IMR-90 (cell line): ENCODE measurements around the gene PLA2G4A. TPM values are rescaled to one million over a fixed set of nuclear protein-coding genes. Genes with fewer than 3 reads are reported as not detected.

ENCODE experiments used
- ATAC-seq: fragments of 200-7000 bp; cut with Tn5 transposase; 2 replicates; pipeline ENCODE4 v1.9.1; 2020; ENCODE audit warnings: low read depth, mild to moderate bottlenecking, moderate library complexity
- BruUV-seq: library from RNA; stranded (reverse); fragments of 400-500 nt; replicated peaks from 2 replicates; lab custom pipeline; 2021; lab: Mats Ljungman, UMichigan
- CTCF ChIA-PET: fragments of 300-600 bp; formaldehyde crosslinking; extraction: SDS; loops from one replicate; lab custom pipeline; 2021; ENCODE audit warnings: antibody characterized with exemption; lab: Yijun Ruan, JAX
- POLR2A ChIA-PET: fragments of 300-600 bp; sonication (Branson Sonifier 250); formaldehyde crosslinking; loops from one replicate; lab custom pipeline; 2022; ENCODE audit warnings: antibody characterized with exemption; ENCODE audit not compliant: unreplicated experiment; lab: Charles Lee
- DNase-seq: peaks from one replicate; pipeline ENCODE4 v3.0.0; 2013
- H2AFZ ChIP-seq: replicated peaks from 2 replicates; pipeline ENCODE3; 2013; ENCODE audit warnings: low read length, mild to moderate bottlenecking; ENCODE audit not compliant: poor library complexity
- H2AK5ac ChIP-seq: 2 replicates; pipeline ENCODE4 v1.6.1; 2013; ENCODE audit warnings: low read depth, low read length, inconsistent platforms
- H2AK9ac ChIP-seq: replicated peaks from 2 replicates; pipeline ENCODE3; 2013; ENCODE audit warnings: mild to moderate bottlenecking, low read depth, low read length, moderate library complexity; ENCODE audit not compliant: poor library complexity
- H2BK120ac ChIP-seq: 2 replicates; pipeline ENCODE4 v1.6.1; 2013; ENCODE audit warnings: low read depth, low read length, inconsistent platforms
- H2BK15ac ChIP-seq: 3 replicates; pipeline ENCODE4 v1.6.1; 2013; ENCODE audit warnings: low read depth, low read length, inconsistent platforms
- H2BK20ac ChIP-seq: 2 replicates; pipeline ENCODE4 v1.6.1; 2013; ENCODE audit warnings: low read depth, mild to moderate bottlenecking, inconsistent platforms, low read length, moderate library complexity
- H2BK5ac ChIP-seq: 2 replicates; pipeline ENCODE4 v1.6.1; 2013; ENCODE audit warnings: mild to moderate bottlenecking, low read depth, low read length, inconsistent platforms; ENCODE audit not compliant: poor library complexity, severe bottlenecking
- H3K14ac ChIP-seq: replicated peaks from 2 replicates; pipeline ENCODE4 v1.6.1; 2013; ENCODE audit warnings: low read depth, low read length, inconsistent platforms
- H3K18ac ChIP-seq: 2 replicates; pipeline ENCODE4 v1.6.1; 2013; ENCODE audit warnings: low read depth, low read length, control low read depth
- H3K23ac ChIP-seq: 2 replicates; pipeline ENCODE4 v1.6.1; 2013; ENCODE audit warnings: low read depth, low read length, inconsistent platforms
- H3K27ac ChIP-seq: 2 replicates; pipeline ENCODE4 v1.5.1; 2013; ENCODE audit warnings: mild to moderate bottlenecking, control low read depth, low read length; ENCODE audit not compliant: insufficient read depth
- H3K27me3 ChIP-seq: 2 replicates; pipeline ENCODE4 v1.6.1; 2013; ENCODE audit warnings: low read length; ENCODE audit not compliant: control insufficient read depth, insufficient read depth
- H3K36me3 ChIP-seq: 2 replicates; pipeline ENCODE4 v1.6.1; 2013; ENCODE audit warnings: low read length, mixed read lengths; ENCODE audit not compliant: control insufficient read depth, insufficient read depth
- H3K4ac ChIP-seq: 2 replicates; pipeline ENCODE4 v1.6.1; 2013; ENCODE audit warnings: low read depth, low read length, inconsistent platforms
- H3K4me1 ChIP-seq: 2 replicates; pipeline ENCODE4 v1.6.1; 2013; ENCODE audit warnings: low read length, mixed read lengths; ENCODE audit not compliant: control insufficient read depth, insufficient read depth
- H3K4me2 ChIP-seq: 2 replicates; pipeline ENCODE4 v1.6.1; 2013; ENCODE audit warnings: low read depth, mild to moderate bottlenecking, control low read depth, low read length, moderate library complexity
- H3K4me3 ChIP-seq: 2 replicates; pipeline ENCODE4 v1.5.1; 2013; ENCODE audit warnings: low read depth, mild to moderate bottlenecking, control low read depth, low read length, moderate library complexity; ENCODE audit not compliant: insufficient read depth
- H3K56ac ChIP-seq: 2 replicates; pipeline ENCODE4 v1.6.1; 2013; ENCODE audit warnings: low read length, inconsistent platforms; ENCODE audit not compliant: insufficient read depth; ENCODE audit errors: extremely low read depth
- H3K79me1 ChIP-seq, 2 experiments: 2 replicates each; pipeline ENCODE4 v1.6.1; 2013; ENCODE audit warnings: low read length in 2 of 2, inconsistent platforms in 1 of 2, low read depth in 1 of 2
- H3K9ac ChIP-seq: 2 replicates; pipeline ENCODE4 v1.6.1; 2013; ENCODE audit warnings: low read depth, low read length, control low read depth
- H3K9me1 ChIP-seq: 2 replicates; pipeline ENCODE4 v1.6.1; 2013; ENCODE audit warnings: low read length, inconsistent platforms; ENCODE audit not compliant: insufficient read depth
- H3K9me3 ChIP-seq: 2 replicates; pipeline ENCODE4 v1.6.1; 2013; ENCODE audit warnings: low read length; ENCODE audit not compliant: control insufficient read depth, insufficient read depth
- H4K20me1 ChIP-seq: 2 replicates; pipeline ENCODE4 v1.6.1; 2013; ENCODE audit warnings: low read length, inconsistent platforms; ENCODE audit not compliant: insufficient read depth
- H4K5ac ChIP-seq: 2 replicates; pipeline ENCODE4 v1.6.1; 2013; ENCODE audit warnings: mild to moderate bottlenecking, low read depth, low read length, control low read depth
- H4K8ac ChIP-seq, 2 experiments: 2 replicates each; pipeline ENCODE4 v1.6.1; 2013; ENCODE audit warnings: low read depth in 2 of 2, low read length in 2 of 2, control low read depth in 1 of 2, inconsistent platforms in 1 of 2
- H4K91ac ChIP-seq: 2 replicates; pipeline ENCODE4 v1.6.1; 2013; ENCODE audit warnings: low read depth, low read length, inconsistent platforms; ENCODE audit not compliant: insufficient read depth
- CEBPB ChIP-seq: IDR thresholded peaks from 2 replicates; pipeline ENCODE4 v1.6.1; 2012; ENCODE audit warnings: low read depth, low read length, improper control_type of control experiment
- MAZ ChIP-seq: IDR thresholded peaks from 2 replicates; pipeline ENCODE4 v1.6.1; 2012; ENCODE audit warnings: low read depth, mild to moderate bottlenecking, low read length, improper control_type of control experiment, moderate library complexity, borderline replicate concordance
- MXI1 ChIP-seq: IDR thresholded peaks from 2 replicates; pipeline ENCODE4 v1.6.1; 2012; ENCODE audit warnings: low read depth, mild to moderate bottlenecking, low read length, moderate library complexity, borderline replicate concordance
- POLR2A ChIP-seq: IDR thresholded peaks from 2 replicates; pipeline ENCODE4 v1.6.1; 2012; ENCODE audit warnings: mild to moderate bottlenecking, low read depth, low read length
- RCOR1 ChIP-seq: IDR thresholded peaks from 2 replicates; pipeline ENCODE4 v1.6.1; 2012; ENCODE audit warnings: mild to moderate bottlenecking, low read length, improper control_type of control experiment; ENCODE audit not compliant: insufficient replicate concordance
- dilution Hi-C: fragments of 300-500 bp; cut with HindIII; formaldehyde crosslinking; loops from one replicate; pipeline ENCODE4 v1.14.3; 2018; ENCODE audit warnings: low sequenced_read_pairs; ENCODE audit not compliant: unreplicated experiment
- in situ Hi-C: fragments of 300-500 bp; cut with MboI; formaldehyde crosslinking; loops from 3 replicates; pipeline ENCODE4 v1.14.3; 2019; ENCODE audit warnings: low sequenced_read_pairs, inconsistent platforms, mixed read lengths
- intact Hi-C: fragments of 100-400 bp; cut with micrococcal nuclease; formaldehyde crosslinking; loops from 2 replicates; pipeline ENCODE4 v1.10.0; 2022
- polyA plus RNA-seq, 3 experiments: library from polyadenylated mRNA; depleted of rRNA; stranded (reverse); fragments of >200 nt; gene quantifications; 2 replicates each; pipeline ENCODE4 v1.2.3, GENCODE V29; 2012; ENCODE audit warnings: low replicate concordance in 1 of 3
- total RNA-seq: library from RNA; depleted of rRNA; stranded (reverse); fragments of >200 nt; gene quantifications from 2 replicates; pipeline ENCODE4 v1.2.3, GENCODE V29; 2012

PLA2G4A gene
- total and polyA plus RNA-seq, 2 of the 4 experiments (the other 2 are of a cell fraction), result 1.6 to 3.8 TPM

- Histone ChIP-seq H3K14ac (no peak overlapping the region), H3K56ac (no peak overlapping the region)
- intact Hi-C loops, result no loop called here
Observed at GRCh38 chr1:186849826-186850225, 21.1 kb downstream of the PLA2G4A start.

More at GRCh38 chr1:186849826-186850225, 21.1 kb downstream of the PLA2G4A start:
- H2AK9ac ChIP-seq, result no peak overlapping the region
- H2AK5ac ChIP-seq, result no peak overlapping the region
- no peak overlapping the region for H3K4ac ChIP-seq
- ATAC-seq (peak; percentile 42), DNase-seq (peak; percentile 32)
- H3K79me1 ChIP-seq, result no peaks in the 10 kb centered on the region
- H3K4me1 ChIP-seq, result no peaks in the 10 kb centered on the region
- H3K9me3 ChIP-seq, result no peaks in the 10 kb centered on the region
- no peak overlapping the region for H3K4me2 ChIP-seq
- H2BK20ac ChIP-seq, result no peak overlapping the region
- no peaks in the 10 kb centered on the region for H3K27me3 ChIP-seq
- H4K20me1 ChIP-seq, result no peaks in the 10 kb centered on the region
- H3K36me3 ChIP-seq, result no peaks in the 10 kb centered on the region
- no peak overlapping the region for H2BK15ac ChIP-seq
- H3K27ac ChIP-seq, result no peak overlapping the region
- no TSS peak for BruUV-seq
- H4K5ac ChIP-seq, result no peak overlapping the region
- H3K4me3 ChIP-seq, result no peak overlapping the region
- TF ChIP-seq RCOR1 (no peak), POLR2A (no peak), CEBPB (peak; percentile 19; the same call in 1 of the 2 replicates), MXI1 (no peak), MAZ (no peak)
- ChIA-PET CTCF (no interaction called here), POLR2A (no interaction called here)
- H2AFZ ChIP-seq, result no peak overlapping the region
- no peak overlapping the region for H3K9ac ChIP-seq
- in situ Hi-C loops, result no loop called here
- H4K8ac ChIP-seq, result no peak overlapping the region
- dilution Hi-C loops, result no loop called here
- H3K9me1 ChIP-seq, result no peaks in the 10 kb centered on the region
- H2BK5ac ChIP-seq, result no peak overlapping the region
- no peak overlapping the region for H3K23ac ChIP-seq
- H4K91ac ChIP-seq, result no peak overlapping the region
- H2BK120ac ChIP-seq, result no peak overlapping the region
- H3K18ac ChIP-seq, result no peak overlapping the region
